ENCODE data around the gene SSX2.
"Not testable (repeated sequence)": the region's sequence is repeated elsewhere in the genome, so short reads cannot be mapped to it uniquely, and the experiment has no call there.

The SSX2 gene, protein sequence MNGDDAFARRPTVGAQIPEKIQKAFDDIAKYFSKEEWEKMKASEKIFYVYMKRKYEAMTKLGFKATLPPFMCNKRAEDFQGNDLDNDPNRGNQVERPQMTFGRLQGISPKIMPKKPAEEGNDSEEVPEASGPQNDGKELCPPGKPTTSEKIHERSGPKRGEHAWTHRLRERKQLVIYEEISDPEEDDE

DNA sequence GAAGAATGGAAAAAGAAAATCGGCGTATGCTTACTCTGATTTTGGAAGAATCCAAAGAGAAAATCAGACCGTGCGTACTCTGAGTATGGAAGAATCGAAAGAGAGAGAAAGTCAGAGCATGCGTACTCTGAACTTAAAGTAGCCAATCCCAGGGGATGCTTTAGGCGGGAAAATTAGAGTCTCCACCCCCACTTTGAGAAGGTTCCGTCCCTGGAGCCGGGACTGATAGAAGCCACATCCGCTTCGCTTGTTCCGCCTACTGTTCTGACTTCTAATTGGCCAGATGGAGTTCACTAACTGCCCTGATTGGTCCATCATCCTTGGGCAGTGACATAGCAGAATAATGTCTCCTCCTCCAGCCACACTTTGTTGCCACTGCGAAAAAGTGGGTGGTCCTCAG, at the start of gene SSX2:
SSX2 (minus strand) TSS at position 101 of the 400 bp plus-strand sequence. CDS start 1,429 bp downstream, outside the sequence.
- not testable (repeated sequence) for DNase-seq

DNA sequence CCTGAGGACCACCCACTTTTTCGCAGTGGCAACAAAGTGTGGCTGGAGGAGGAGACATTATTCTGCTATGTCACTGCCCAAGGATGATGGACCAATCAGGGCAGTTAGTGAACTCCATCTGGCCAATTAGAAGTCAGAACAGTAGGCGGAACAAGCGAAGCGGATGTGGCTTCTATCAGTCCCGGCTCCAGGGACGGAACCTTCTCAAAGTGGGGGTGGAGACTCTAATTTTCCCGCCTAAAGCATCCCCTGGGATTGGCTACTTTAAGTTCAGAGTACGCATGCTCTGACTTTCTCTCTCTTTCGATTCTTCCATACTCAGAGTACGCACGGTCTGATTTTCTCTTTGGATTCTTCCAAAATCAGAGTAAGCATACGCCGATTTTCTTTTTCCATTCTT, 44.0 kb upstream of the SSX2 start, which contains the start of gene SSX2B:
SSX2B (plus strand) TSS at position 301 of the 400 bp plus-strand sequence. CDS start 1,429 bp downstream, outside the sequence.
- not testable (repeated sequence) for DNase-seq

DNA sequence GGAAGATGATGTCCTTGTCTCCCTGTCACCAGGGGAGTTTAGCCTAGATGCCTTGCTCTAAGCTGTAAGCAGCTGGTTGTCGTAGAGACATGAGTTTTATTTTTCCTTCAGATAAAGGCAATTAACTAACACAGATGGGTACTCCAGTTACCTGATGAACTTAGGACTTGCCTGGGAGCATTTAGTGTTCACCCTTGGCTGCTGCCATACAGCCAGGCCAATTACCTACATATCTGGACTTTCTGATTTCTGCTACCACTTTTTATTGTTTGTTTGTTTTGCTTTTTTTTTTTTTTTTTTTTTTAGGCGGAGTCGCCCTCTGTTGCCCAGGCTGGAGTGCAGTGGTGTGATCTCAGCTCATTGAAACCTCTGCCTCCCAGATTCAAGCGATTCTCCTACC, 14.9 kb downstream of the SSX2 start:
- DNase-seq: not testable (repeated sequence)

DNA sequence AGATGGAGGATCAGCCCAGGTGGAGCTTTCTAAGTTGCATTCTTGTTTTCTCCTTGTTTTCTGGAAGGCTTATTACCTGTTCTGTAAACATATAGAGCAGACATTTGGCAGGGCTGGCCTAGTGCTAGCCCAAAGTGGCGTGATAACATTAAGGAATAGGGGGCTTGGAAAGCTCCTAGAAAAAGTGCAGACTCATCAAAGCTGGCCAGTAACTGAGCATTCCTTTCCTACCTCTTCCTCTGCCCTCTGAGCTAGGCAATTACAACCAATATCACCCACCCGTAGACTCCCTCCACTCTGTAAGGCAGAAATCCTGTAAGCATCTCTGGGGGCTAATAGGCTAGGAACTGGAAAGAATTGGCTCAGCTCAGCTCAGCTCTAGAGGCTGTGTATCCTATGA, 44.8 kb downstream of the SSX2 start:
- DNase-seq: not testable (repeated sequence)

DNA sequence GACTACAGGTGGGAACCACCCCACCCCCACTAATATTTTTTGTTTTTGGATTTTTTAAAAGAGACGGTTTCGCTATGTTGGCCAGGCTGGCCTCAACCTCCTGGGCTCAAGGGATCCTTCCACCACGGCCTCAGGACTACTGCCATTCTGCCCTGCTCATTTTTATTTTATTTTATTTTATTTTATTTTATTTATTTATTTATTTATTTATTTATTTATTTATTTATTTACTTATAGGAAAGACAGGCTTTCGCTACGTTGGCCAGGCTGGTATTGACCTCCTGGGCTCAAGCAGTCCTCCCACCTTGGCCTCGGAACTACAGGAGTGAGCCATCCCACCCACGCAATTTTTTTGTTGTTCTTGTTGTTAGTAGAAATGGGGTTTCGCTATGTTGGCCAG, 51.5 kb downstream of the SSX2 start:
- not testable (repeated sequence) for DNase-seq

DNA sequence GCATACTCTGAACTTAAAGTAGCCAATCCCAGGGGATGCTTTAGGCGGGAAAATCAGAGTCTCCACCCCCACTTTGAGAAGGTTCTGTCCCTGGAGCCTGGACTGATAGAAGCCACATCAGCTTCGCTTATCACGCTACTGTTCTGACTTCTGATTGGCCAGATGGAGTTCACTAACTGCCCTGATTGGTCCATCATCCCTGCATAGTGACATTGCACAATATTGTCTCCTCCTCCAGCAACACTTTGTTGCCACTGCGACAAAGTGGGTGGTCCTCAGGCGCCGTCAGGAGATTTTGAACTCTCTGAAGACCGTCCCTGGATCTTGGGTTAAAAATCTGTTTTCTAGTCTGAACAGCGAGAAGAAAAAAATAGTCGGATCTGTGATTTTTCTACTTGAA, 52.2 kb downstream of the SSX2 start, which contains the start of gene SSX7:
SSX7 (minus strand) TSS at position 101 of the 400 bp plus-strand sequence. CDS start 1,428 bp downstream, outside the sequence.
- not testable (repeated sequence) for DNase-seq

DNA sequence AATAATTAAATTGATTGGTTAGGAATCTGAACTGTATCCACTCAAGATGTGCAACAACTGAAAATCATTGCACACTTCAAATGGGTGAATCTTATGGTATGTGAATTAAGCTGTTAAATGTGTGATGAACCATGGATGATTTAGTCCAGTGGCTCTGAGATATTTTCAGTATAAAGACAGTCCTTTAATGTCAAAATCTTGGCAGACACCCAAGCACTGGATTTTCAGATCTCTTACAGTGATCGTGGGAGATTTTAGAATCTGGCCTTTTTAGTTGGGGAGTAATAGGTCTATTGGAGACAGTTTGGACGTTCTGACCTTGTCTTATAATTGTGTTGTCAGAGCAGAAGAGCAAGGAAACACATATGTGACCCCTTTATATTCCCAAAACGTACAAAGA, 56.3 kb downstream of the SSX2 start:
- not testable (repeated sequence) for DNase-seq

DNA sequence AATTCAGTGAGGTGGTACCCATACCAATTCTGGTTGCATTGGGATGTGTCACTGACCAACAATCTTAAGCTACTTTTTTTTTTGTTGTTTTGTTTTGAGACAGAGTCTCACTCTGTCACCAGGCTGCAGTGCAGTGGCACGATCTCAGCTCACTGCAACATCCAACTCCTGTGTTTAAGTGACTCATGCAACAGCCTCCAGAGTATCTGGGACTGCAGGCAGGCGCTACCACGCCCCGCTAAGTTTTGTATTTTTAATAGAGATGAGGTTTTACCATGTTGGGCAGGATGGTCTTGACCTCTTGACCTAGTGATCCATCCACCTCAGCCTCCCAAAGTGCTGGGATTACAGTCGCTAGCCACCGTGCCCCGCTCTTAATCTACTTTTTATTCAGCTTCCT, 58.0 kb downstream of the SSX2 start:
- not testable (repeated sequence) for DNase-seq

Measured in inflammatory macrophage treated with lipopolysaccharide for 1 hour (primary cell).